AG04449 (cell line): Measurements from ENCODE around the gene GRID2IP.

Experiments used
- CTCF ChIA-PET: fragments of 350-600 bp; formaldehyde crosslinking; extraction: SDS; loops from one replicate; lab custom pipeline; 2021; ENCODE audit warnings: antibody characterized with exemption; lab: Yijun Ruan, JAX
- POLR2A ChIA-PET: fragments of 400-600, 350-600 bp; formaldehyde crosslinking; extraction: SDS; loops from one replicate; lab custom pipeline; 2020; ENCODE audit warnings: antibody characterized with exemption, inconsistent platforms; lab: Yijun Ruan, JAX
- DNase-seq: peaks from one replicate; pipeline ENCODE4 v3.0.0-alpha.2; 2010; ENCODE audit warnings: low read depth, low spot score
- H3K4me3 ChIP-seq: 2 replicates; pipeline ENCODE4 v1.5.1; 2011; ENCODE audit warnings: low read depth, mild to moderate bottlenecking, control low read depth, low read length
- TF ChIP-seq, protein P1 (sequence below): IDR thresholded peaks from one replicate; pipeline ENCODE4 v1.5.1; 2011; ENCODE audit warnings: mild to moderate bottlenecking, moderate library complexity, low read length, control low read depth, inconsistent platforms; ENCODE audit not compliant: insufficient read depth; ENCODE audit errors: missing control alignments

The GRID2IP gene

DNA sequence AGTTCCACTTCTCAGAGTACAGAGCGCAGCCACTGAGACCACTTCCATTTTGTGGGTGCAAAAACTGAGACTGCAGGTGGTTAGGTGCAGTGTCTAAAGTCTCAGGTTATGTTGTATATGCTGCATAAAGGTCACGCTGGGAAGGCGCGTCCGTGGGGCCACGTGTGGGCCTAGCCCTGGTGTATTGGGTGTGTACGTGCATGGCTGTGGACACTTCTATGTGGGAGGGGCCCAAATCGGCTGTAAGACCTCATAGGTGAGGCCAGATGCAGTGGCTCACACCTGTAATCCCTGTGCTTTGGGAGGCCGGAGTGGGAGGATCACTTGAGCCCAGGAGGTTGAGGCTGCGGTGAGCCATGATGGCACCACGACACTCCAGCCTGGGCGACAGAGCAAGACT lies 37.7 kb downstream of the GRID2IP start:
- no peak for DNase-seq

DNA sequence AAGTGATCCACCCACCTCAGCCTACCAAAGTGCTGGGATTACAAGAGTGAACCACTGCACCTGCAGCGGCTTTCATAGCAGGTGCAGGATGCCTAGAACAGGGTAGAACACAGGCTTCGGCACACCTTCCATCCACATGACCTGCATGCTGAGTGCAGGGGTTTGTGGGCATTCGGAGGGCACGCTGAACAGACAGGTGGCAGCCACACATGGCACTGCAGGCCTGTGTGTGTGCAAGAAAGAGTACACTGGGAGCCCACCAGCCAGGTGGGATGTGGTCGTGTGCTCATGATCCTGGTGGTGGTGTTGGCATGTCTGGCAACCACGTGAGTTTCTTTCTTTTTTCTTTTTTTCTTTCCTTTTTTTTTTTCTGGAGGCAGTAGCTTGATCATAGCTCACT lies 38.4 kb downstream of the GRID2IP start:
- ChIA-PET CTCF (interaction anchor here (0.6 to 1.4 kb wide), 3 partner anchors 8 to 67 kb away, joined by 3 read pairs; no protein-coding TSS in a partner anchor), POLR2A (no interaction called here)
- H3K4me3 ChIP-seq = no peak overlapping the region
- TF ChIP-seq, protein P1, sequence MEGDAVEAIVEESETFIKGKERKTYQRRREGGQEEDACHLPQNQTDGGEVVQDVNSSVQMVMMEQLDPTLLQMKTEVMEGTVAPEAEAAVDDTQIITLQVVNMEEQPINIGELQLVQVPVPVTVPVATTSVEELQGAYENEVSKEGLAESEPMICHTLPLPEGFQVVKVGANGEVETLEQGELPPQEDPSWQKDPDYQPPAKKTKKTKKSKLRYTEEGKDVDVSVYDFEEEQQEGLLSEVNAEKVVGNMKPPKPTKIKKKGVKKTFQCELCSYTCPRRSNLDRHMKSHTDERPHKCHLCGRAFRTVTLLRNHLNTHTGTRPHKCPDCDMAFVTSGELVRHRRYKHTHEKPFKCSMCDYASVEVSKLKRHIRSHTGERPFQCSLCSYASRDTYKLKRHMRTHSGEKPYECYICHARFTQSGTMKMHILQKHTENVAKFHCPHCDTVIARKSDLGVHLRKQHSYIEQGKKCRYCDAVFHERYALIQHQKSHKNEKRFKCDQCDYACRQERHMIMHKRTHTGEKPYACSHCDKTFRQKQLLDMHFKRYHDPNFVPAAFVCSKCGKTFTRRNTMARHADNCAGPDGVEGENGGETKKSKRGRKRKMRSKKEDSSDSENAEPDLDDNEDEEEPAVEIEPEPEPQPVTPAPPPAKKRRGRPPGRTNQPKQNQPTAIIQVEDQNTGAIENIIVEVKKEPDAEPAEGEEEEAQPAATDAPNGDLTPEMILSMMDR = no peak
- DNase-seq = no peak

More for the DNA sequence above, 37.7 kb downstream of the GRID2IP start:
- H3K4me3 ChIP-seq = no peak overlapping the region
- POLR2A ChIA-PET = no interaction called here
- TF ChIP-seq, protein P1 = no peak
- CTCF ChIA-PET = interaction anchor here (0.6 to 1.1 kb wide), 3 partner anchors 9 to 69 kb away, joined by 3 to 6 read pairs (median 3); no protein-coding TSS in a partner anchor

DNA sequence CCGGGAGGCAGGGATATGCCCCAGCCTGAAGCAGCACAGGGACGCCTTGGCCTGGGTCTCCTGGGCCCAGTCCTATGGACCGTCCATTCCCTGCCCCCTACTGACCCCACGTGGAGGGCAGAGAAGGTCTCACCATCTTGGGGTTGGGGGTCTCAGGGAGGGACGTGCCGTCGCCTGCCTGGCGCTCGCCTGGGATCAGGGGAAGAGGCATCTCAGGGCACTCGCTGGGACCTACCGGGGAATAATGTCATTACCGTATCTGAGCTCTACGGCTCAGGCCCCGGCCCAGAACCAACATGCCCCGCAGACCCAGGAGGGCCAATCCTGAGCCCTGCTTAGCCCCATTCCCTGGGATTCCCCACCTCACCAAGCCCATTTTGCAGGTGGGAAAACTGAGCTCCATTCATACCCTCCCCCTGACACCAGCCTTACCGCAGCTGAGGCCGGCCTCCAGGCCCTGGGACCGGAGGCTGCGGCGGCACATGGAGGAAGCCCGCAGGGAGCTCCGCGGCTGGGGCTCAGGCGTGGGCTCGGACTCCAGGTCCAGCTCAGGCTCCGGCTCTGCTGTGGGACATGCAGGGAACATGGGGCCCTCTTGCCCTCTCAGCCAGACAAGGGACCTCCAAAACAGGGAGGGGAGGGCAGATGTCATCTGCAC lies 40.7 kb downstream of the GRID2IP start:
- H3K4me3 ChIP-seq = no peak overlapping the region
- ChIA-PET CTCF (interaction anchor here (1.1 kb wide), 2 partner anchors 8 to 28 kb away, joined by 3 to 4 read pairs; no protein-coding TSS in a partner anchor), POLR2A (no interaction called here)
- TF ChIP-seq, protein P1 = no peak
- no peak for DNase-seq

DNA sequence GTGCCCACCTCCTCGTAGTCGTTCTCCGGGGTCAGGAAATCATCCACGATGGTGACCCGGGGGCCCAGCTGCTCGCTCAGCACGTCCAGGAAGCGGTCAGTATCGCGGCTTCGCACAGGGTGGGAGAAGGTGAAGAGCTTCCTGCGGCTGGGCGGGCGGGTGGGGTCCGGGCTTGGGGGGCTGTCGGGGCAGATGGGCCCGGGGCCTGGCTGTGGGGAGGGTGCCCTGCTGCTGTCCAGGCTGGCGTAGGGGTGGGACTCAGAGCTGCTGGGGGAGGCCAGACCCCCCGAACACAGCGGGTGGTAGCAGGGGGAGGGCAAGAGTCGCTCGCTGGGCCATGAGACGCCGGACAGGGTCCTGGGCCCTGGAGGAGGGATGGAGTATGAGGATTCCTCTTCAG lies 42.3 kb downstream of the GRID2IP start:
- ChIA-PET POLR2A (no interaction called here), CTCF (no interaction called here)
- H3K4me3 ChIP-seq = no peak overlapping the region
- TF ChIP-seq, protein P1 = no peak
- DNase-seq = no peak

DNA sequence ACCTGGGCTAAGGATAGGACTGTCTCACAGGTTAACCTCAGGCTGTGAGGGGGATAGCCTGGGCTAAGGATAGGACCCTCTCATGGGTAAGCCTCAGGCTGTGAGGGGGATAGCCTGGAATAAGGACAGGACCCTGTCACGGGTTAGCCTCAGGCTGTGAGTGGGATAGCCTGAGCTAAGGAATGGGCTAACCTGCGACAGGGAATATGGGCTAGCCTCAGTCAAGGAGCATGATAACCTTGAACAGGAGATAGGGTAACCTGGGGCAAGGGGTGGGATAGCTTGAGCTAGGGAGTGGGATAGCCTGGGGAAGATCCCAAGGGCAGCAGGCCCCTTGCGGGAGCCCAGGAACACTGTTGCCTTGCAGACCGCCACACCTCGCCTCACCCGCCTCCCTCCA lies 42.7 kb downstream of the GRID2IP start:
- POLR2A ChIA-PET = no interaction called here
- CTCF ChIA-PET = no interaction called here

DNA sequence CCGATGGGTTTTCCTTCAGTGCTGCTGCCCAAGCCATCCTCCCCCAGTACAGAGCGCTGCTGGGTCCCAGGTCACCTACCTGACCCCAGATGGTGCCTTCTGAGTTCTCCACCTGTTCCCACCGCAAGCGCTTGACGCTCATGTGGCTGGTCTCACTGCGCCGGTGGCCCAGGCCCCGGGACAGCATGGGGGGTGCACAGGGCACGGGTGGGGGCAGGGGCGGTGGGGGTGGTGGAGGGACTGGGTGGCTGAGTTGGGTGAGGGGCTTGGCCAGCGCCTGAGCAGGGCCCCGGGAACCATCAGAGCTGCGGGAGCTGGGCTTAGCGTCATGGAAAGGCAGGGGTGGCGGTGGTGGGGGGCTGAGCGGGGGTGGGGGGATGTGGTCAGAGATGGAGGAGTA lies 43.4 kb downstream of the GRID2IP start:
- TF ChIP-seq, protein P1 = no peak
- POLR2A ChIA-PET = no interaction called here
- no peak overlapping the region for H3K4me3 ChIP-seq
- CTCF ChIA-PET = no interaction called here
- DNase-seq = no peak

More for the DNA sequence above, 42.7 kb downstream of the GRID2IP start:
- TF ChIP-seq, protein P1 = no peak
- DNase-seq = no peak
- H3K4me3 ChIP-seq = no peak overlapping the region
